ENCODE measurements around the gene CCDC191.

- no peak for TF ChIP-seq EZH2 (IDR thresholded peaks at IDR 0.05; ENCODE audit: low read length, missing control alignments)
- TF ChIP-seq, protein P1, sequence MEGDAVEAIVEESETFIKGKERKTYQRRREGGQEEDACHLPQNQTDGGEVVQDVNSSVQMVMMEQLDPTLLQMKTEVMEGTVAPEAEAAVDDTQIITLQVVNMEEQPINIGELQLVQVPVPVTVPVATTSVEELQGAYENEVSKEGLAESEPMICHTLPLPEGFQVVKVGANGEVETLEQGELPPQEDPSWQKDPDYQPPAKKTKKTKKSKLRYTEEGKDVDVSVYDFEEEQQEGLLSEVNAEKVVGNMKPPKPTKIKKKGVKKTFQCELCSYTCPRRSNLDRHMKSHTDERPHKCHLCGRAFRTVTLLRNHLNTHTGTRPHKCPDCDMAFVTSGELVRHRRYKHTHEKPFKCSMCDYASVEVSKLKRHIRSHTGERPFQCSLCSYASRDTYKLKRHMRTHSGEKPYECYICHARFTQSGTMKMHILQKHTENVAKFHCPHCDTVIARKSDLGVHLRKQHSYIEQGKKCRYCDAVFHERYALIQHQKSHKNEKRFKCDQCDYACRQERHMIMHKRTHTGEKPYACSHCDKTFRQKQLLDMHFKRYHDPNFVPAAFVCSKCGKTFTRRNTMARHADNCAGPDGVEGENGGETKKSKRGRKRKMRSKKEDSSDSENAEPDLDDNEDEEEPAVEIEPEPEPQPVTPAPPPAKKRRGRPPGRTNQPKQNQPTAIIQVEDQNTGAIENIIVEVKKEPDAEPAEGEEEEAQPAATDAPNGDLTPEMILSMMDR (conservative IDR thresholded peaks at IDR 0.05 in 1 of 2, IDR thresholded peaks at IDR 0.05 in 1 of 2; ENCODE audit: low read depth in 1 of 2, low read length in 2 of 2): no peak
These were observed 36.7 kb upstream of the CCDC191 start for GRCh38 chr3:114093016-114093380.
